DMS114 treated with DMSO at 0.1 percent for 48 hours (cell line): ENCODE data around the gene TMEM132D.
"Not testable (repeated sequence)": the region's sequence is repeated elsewhere in the genome, so short reads cannot be mapped to it uniquely, and the experiment has no call there.

Experiments used
- DNase-seq: peaks from one replicate; lab custom pipeline; 2025; ENCODE audit not compliant: unreplicated experiment; lab: John Stamatoyannopoulos, UW

Gene TMEM132D

GRCh38 chr12:129903956-129904829 lies at the start of gene TMEM132D:
Gene TMEM132D (minus strand): TSS chr12:129904025.
- DNase-seq, result no peak

GRCh38 chr12:129949651-129950050 lies 45.8 kb upstream of the TMEM132D start:
- DNase-seq, result no peak

GRCh38 chr12:129941618-129942017 lies 37.8 kb upstream of the TMEM132D start:
- no peak for DNase-seq

DNA sequence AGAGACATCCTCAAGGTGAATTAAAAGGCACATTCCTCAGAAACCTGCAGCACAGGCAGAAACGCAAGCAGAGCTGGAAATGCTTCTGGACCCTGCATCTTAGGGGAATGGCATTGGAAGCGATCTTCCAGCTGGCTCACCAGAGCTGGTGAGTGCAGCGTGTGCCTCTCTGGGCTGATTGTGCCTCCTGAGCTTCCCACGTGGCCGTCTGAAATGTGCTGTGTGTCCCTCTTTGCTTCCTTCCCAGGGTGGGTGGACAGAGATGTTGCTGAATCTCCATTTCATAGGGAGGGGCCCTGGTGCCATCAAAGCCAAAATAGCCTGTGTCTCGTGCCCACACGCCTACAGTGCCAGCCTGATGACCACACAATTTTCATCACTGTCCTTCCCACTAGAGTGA lies 34.3 kb upstream of the TMEM132D start:
- no peak for DNase-seq

DNA sequence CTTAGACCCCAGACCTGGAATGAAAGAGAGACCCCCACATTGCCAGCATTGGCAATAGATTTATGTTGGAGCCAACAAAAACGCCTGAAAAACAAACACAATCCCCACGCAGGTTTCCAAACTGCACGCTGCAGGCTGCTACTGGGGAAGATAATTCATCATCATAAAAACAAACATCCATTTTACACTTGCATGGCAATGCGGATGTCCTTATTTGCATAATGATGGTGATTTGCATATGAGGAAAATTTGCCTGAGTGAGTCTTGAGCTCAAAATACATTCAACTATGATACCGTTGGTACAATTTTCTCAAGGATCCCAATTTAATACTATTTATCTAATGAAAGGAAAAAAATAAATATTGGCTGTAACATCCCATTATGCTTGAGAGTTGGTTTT lies 33.6 kb upstream of the TMEM132D start:
- DNase-seq, result no peak

- no peak for DNase-seq
Observed at GRCh38 chr12:129928643-129929042, 24.8 kb upstream of the TMEM132D start.

- DNase-seq, result no peak
Observed at GRCh38 chr12:129927316-129927900, 23.6 kb upstream of the TMEM132D start.

GRCh38 chr12:129911428-129912049 lies 7.7 kb upstream of the TMEM132D start:
- DNase-seq, result peak; percentile 46

DNA sequence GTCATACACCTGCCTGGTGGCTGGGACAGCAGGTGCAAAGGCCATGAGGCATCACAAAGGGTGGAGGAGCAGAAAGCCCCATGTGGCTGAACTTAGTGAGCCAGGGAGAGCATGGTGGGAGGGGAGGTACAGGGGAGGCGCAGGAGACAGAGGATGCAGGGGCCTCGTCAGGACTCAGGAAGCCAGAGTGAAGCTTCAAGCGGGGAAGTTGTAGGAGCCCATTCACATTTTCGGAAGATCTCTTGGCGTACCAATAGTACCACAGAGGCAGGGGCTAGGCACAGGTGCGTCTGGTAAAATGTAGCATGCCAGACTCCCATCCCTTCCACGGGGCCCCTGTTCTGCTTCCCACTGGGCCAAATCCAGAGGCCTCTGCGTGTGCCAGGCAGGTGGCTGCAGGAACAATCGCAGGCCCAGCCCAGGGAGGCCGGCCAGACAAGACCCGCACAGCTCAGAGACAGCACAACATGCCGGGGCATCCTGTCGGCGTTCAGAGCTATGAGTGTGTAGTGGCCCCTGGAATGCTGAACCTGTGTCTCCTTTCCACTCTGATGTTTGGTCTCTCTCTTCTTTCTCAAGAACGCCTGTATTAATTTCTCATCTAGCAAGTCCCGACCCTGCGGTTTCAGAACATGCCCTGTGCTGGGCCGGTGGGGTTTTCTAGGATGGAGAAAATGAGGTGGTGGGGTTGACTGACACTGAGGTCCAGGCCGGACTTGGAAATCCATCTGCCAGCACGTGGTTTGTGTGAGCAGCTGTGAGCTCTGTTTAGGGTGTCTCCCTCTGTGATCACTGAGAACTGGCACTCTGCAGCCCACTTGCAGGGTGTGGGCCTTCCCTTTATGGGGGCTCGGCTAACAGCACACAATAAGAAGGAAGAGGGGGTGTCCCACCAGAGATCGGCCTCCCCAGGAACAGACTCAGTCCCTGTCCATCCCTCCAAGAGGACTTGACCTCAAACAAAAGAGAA lies 5.5 kb upstream of the TMEM132D start:
- DNase-seq, result no peak

GRCh38 chr12:129903092-129903945 lies 506 bp downstream of the TMEM132D start:
- no peak for DNase-seq

DNA sequence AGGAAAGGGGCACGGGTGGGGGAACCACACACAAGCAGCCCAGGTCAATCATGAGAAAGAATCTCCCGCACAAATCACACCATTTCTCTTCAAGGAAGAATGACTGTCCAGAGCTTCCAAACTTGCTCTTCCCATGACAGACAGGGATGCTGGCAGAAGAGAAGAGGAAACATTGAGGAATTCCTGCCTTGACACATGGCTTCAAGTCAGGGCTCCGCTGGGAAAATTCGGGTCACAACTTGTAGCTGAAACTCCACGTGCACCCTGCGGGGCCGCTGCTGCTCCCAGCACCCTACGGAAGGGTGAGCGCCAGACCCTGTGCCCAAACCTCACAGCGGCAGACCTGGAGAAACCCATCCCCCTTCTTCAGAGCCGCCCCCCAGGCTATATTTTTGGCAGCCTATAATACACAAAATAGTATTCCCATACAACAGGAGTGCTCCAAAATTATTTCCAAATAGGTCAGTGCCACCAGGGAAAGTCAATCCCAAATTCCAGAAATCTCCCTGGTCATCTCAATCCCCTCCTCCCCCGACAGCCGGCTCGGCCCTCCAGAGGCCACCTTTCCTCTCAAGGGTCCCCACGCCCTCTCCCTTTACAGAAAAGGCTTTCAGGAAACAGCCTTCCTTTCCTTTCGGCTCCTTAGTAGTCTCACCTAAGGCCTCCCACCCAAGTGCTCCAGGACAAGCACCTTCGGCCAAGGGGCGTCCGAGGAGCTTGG lies 1.3 kb downstream of the TMEM132D start:
- DNase-seq, result no peak

DNA sequence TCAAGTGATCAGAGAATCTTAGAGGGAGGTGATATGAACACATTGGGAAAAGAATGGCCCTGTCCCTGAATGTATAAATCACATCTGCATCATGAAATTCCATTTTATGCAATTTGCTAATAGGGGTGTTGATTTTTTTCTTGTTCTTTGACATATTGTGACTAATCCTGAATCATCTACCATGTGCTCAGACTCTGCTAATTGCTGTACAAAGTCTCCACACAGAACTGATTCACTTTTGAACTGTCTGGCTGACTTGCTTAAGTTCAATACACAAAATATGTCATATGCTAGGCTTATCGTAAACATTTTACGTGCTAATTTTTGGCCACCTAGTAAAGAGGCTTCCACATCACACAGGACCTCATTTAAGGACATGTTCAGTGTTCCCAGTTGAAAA lies 2.6 kb downstream of the TMEM132D start:
- DNase-seq, result no peak

DNA sequence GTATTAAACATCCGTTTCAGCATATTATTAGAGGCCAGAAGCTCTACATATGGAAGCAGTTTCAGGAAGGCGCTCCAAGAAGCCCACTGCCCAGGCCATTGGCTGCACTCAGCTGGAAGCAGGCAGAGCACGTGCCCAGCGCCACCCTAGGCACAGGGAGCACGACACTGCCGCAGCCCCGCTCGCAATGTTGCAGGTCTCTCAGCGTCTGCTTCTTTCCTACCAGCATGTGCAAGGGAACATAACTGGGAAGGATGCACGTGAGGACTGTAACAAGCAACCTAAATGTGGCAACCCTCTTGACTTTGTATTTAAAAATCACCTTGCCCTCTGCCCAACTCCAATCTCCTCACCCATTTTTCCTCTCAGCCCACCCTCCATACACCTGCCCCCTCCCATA lies 3.5 kb downstream of the TMEM132D start:
- DNase-seq, result no peak

GRCh38 chr12:129899045-129899444 lies 4.8 kb downstream of the TMEM132D start:
- DNase-seq, result not testable (repeated sequence)

DNA sequence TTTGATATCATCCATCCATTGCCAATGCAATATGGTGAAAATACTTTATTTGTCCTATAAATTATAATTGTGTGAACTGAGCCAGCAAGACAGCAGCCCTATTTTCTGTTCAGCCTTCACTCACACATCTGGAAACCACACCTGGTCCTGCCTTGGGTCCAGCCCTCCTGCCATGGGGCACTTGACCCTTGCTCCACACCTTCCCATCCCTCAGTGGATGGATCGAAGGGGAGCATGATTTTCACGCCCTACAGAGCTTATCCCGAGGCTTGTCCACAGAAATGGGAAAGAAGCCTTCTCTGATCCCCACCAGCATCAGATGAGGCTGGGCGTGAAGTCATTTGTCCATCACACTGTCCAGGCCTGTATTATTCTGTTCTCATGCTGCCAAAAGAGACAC lies 10.1 kb downstream of the TMEM132D start:
- DNase-seq, result no peak

DNA sequence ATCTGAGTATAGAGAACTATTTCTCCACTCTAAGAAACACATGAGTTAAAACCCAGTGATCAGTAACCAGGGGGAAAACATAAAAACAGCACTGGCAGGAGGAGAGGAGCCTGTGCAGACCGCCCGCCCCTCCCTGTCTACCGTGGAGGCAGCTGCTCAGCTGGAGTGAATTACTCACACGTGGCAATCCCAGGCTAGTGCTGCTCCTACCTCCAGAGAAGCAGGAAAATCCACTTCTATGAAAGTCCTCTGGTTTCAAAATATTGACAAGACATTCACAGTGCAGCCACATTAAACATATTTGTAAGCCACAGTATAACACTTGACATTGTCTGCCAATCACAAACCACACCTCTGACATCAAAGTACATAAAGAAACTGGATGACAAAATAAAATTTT lies 16.7 kb downstream of the TMEM132D start:
- DNase-seq, result no peak

DNA sequence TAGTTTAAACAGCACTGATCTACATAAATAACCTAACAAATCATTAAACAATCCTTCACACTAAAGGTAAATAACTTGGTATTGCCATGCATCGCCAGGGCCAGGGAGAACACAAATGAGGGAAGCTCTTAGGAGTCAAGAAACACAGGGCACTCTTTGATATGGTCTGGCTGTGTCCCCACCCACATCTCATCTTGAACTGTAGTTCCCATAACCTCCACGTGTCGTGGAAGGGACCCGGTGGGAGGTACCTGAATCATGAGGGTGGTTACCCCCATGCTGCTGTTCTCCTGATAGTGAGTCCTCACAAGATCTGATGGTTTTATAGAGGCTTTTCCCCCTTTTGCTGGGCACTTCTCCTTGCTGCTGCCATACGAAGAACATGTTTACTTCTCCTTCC lies 17.3 kb downstream of the TMEM132D start:
- DNase-seq, result no peak

- DNase-seq, result no peak
Observed at GRCh38 chr12:129885287-129885686, 18.5 kb downstream of the TMEM132D start.

GRCh38 chr12:129877411-129877810 lies 26.4 kb downstream of the TMEM132D start:
- no peak for DNase-seq
